ENCODE measurements around the gene FOXR1.

- TF ChIP-seq YY1 (tag by site-specific recombination; IDR thresholded peaks at IDR 0.05) (no peak), HOXA7 (CRISPR knock-in tag; IDR thresholded peaks at IDR 0.05; ENCODE audit: borderline replicate concordance) (no peak), ZNF777 (tag by site-specific recombination; IDR thresholded peaks at IDR 0.05; ENCODE audit: borderline replicate concordance) (no peak), ZNF266 (tag by site-specific recombination; IDR thresholded peaks at IDR 0.05; ENCODE audit: low read depth) (no peak), ZBTB1 (tag by site-specific recombination; IDR thresholded peaks at IDR 0.05) (no peak), ZNF114 (tag by site-specific recombination; IDR thresholded peaks at IDR 0.05) (no peak), ZNF24 (tag by site-specific recombination; IDR thresholded peaks at IDR 0.05) (no peak), KLF7 (tag by site-specific recombination; IDR thresholded peaks at IDR 0.05; ENCODE audit: borderline replicate concordance) (no peak)
- TF ChIP-seq, protein P1, sequence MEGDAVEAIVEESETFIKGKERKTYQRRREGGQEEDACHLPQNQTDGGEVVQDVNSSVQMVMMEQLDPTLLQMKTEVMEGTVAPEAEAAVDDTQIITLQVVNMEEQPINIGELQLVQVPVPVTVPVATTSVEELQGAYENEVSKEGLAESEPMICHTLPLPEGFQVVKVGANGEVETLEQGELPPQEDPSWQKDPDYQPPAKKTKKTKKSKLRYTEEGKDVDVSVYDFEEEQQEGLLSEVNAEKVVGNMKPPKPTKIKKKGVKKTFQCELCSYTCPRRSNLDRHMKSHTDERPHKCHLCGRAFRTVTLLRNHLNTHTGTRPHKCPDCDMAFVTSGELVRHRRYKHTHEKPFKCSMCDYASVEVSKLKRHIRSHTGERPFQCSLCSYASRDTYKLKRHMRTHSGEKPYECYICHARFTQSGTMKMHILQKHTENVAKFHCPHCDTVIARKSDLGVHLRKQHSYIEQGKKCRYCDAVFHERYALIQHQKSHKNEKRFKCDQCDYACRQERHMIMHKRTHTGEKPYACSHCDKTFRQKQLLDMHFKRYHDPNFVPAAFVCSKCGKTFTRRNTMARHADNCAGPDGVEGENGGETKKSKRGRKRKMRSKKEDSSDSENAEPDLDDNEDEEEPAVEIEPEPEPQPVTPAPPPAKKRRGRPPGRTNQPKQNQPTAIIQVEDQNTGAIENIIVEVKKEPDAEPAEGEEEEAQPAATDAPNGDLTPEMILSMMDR (tag by site-specific recombination; IDR thresholded peaks at IDR 0.05), result no peak
- TF ChIP-seq, protein P2, sequence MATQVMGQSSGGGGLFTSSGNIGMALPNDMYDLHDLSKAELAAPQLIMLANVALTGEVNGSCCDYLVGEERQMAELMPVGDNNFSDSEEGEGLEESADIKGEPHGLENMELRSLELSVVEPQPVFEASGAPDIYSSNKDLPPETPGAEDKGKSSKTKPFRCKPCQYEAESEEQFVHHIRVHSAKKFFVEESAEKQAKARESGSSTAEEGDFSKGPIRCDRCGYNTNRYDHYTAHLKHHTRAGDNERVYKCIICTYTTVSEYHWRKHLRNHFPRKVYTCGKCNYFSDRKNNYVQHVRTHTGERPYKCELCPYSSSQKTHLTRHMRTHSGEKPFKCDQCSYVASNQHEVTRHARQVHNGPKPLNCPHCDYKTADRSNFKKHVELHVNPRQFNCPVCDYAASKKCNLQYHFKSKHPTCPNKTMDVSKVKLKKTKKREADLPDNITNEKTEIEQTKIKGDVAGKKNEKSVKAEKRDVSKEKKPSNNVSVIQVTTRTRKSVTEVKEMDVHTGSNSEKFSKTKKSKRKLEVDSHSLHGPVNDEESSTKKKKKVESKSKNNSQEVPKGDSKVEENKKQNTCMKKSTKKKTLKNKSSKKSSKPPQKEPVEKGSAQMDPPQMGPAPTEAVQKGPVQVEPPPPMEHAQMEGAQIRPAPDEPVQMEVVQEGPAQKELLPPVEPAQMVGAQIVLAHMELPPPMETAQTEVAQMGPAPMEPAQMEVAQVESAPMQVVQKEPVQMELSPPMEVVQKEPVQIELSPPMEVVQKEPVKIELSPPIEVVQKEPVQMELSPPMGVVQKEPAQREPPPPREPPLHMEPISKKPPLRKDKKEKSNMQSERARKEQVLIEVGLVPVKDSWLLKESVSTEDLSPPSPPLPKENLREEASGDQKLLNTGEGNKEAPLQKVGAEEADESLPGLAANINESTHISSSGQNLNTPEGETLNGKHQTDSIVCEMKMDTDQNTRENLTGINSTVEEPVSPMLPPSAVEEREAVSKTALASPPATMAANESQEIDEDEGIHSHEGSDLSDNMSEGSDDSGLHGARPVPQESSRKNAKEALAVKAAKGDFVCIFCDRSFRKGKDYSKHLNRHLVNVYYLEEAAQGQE (tag by site-specific recombination; IDR thresholded peaks at IDR 0.05), result no peak
- TF ChIP-seq, protein P3, sequence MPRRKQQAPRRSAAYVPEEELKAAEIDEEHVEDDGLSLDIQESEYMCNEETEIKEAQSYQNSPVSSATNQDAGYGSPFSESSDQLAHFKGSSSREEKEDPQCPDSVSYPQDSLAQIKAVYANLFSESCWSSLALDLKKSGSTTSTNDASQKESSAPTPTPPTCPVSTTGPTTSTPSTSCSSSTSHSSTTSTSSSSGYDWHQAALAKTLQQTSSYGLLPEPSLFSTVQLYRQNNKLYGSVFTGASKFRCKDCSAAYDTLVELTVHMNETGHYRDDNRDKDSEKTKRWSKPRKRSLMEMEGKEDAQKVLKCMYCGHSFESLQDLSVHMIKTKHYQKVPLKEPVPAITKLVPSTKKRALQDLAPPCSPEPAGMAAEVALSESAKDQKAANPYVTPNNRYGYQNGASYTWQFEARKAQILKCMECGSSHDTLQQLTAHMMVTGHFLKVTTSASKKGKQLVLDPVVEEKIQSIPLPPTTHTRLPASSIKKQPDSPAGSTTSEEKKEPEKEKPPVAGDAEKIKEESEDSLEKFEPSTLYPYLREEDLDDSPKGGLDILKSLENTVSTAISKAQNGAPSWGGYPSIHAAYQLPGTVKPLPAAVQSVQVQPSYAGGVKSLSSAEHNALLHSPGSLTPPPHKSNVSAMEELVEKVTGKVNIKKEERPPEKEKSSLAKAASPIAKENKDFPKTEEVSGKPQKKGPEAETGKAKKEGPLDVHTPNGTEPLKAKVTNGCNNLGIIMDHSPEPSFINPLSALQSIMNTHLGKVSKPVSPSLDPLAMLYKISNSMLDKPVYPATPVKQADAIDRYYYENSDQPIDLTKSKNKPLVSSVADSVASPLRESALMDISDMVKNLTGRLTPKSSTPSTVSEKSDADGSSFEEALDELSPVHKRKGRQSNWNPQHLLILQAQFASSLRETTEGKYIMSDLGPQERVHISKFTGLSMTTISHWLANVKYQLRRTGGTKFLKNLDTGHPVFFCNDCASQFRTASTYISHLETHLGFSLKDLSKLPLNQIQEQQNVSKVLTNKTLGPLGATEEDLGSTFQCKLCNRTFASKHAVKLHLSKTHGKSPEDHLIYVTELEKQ (tag by site-specific recombination; IDR thresholded peaks at IDR 0.05; ENCODE audit: borderline replicate concordance), result no peak
- TF ChIP-seq, protein P4, sequence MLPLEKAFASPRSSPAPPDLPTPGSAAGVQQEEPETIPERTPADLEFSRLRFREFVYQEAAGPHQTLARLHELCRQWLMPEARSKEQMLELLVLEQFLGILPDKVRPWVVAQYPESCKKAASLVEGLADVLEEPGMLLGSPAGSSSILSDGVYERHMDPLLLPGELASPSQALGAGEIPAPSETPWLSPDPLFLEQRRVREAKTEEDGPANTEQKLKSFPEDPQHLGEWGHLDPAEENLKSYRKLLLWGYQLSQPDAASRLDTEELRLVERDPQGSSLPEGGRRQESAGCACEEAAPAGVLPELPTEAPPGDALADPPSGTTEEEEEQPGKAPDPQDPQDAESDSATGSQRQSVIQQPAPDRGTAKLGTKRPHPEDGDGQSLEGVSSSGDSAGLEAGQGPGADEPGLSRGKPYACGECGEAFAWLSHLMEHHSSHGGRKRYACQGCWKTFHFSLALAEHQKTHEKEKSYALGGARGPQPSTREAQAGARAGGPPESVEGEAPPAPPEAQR (tag by site-specific recombination; IDR thresholded peaks at IDR 0.05), result no peak
Observed at GRCh38 chr11:119029069-119029339, 57.4 kb downstream of the FOXR1 start.

All from HEK293 (cell line).